Activated CD8-positive, alpha-beta memory T cell treated with anti-CD3 and anti-CD28 coated beads for 48 hours (primary cell): ENCODE measurements around the gene GPBAR1.

ENCODE experiments used
- DNase-seq, 3 experiments: peaks; one replicate each; pipeline ENCODE4 v3.0.0-alpha.2; 2020; ENCODE audit warnings: low read depth in 2 of 3, low spot score in 2 of 3

GPBAR1 gene, protein sequence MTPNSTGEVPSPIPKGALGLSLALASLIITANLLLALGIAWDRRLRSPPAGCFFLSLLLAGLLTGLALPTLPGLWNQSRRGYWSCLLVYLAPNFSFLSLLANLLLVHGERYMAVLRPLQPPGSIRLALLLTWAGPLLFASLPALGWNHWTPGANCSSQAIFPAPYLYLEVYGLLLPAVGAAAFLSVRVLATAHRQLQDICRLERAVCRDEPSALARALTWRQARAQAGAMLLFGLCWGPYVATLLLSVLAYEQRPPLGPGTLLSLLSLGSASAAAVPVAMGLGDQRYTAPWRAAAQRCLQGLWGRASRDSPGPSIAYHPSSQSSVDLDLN

DNA sequence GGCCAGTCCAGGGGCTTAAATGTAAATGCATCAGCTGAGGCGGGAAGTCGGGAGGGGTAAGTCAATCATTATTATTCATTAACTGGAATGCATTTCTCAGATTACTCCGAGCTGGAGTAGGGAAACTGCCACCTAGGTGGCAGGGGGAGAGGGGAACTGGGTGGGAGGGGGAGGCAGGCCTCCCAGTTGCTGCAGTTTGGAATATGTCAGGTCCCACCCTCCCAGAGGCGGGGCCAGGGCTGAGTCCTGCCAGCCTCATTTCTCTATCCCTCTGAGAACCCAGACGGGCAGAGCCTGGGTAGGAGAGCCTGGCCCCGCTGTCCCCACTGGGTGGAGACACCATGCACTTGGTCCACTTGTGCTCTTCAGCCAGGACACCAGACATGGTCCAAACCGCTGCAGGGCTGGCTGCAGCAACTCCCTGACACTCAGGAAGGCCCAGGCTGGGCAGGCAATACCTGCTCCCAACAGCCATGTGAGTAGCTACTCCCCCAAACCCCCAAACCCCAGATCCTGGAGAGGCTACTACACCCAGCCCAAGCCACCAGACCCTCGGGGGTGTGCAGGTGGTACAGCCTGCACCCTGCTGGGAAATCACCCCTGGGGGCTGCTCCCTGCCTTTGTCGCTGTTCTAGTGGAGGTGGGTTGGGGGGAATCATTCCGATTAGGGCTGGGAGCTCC, at the start of gene GPBAR1:
GPBAR1 (plus strand) TSS at position 274 of the 681 bp plus-strand sequence. CDS start 1,710 bp downstream, outside the sequence.
- DNase-seq, result no peak

DNA sequence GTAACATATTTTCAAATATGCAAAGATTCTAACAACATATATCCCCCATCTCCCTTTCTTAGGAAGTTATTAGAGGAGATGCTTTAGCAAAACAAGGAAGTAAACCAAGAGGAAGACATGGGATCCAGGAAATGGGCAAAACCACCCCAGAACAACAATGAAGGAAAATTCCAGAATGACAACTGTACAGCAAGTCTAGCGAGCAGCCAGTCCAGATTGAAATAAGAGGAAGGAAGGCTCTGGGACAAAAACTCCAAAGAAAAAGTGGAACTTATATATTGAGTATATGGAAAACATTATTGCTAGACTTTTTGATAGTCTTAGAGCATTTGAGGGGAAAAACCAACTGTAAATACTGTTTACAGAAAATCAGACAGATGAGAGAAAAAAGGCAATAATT, 46.7 kb upstream of the GPBAR1 start:
- DNase-seq, result no peak

DNA sequence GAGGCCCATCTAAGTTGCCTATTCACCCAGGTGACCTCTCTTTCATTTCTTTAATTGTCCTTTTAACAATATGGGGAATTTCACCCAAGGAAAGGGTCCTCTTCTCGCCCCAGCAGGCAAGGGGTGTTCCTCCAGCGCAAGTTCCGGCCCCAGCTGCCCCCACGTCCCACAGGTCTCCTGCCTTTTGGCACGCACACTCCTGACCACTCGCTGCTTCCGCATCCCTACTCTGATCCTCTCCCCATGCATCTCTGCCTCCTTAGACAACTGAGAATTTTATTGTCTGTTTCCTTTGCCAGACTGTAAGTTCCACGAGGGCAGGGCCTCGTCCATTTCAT, 44.5 kb upstream of the GPBAR1 start:
- no peak for DNase-seq

DNA sequence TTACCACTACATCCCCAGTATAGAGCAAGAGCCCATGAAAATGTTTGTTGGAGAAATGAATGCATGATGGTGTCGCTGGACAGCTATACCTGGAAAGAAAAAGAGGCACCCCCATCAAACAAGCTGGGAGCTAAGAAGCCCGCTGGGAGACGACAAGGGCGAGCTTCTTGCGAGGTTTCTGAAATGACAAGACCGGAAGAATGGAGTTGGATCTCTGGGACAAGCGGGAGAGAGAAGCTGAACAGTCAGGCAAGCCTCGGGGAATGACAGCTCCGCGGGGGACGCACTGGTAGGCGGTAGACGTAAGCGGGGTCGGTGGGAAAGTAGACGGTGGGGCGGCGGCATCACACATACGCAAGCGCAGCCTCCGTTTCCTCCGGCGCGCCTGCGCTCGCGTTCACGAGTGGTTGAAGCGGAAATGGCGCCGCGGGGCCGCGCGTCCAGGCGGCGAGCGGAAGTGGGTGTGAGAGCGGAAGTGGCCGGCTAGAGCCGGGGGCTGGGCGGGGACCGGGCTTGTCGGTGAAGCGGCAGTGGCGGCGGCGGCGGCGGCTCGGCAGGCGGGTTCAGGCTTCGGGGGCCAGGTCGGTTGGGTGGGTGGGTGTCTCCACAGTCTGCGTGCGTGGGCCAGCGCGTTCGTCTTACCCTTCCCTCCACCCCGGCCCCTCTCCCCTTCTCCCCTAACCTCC, 44.0 kb upstream of the GPBAR1 start, which contains the start of gene ARPC2:
ARPC2 (plus strand) TSS at position 516 of the 686 bp plus-strand sequence. CDS start 282 bp downstream, outside the sequence.
- DNase-seq, result peak; percentile 85 to 96 (median 93)

DNA sequence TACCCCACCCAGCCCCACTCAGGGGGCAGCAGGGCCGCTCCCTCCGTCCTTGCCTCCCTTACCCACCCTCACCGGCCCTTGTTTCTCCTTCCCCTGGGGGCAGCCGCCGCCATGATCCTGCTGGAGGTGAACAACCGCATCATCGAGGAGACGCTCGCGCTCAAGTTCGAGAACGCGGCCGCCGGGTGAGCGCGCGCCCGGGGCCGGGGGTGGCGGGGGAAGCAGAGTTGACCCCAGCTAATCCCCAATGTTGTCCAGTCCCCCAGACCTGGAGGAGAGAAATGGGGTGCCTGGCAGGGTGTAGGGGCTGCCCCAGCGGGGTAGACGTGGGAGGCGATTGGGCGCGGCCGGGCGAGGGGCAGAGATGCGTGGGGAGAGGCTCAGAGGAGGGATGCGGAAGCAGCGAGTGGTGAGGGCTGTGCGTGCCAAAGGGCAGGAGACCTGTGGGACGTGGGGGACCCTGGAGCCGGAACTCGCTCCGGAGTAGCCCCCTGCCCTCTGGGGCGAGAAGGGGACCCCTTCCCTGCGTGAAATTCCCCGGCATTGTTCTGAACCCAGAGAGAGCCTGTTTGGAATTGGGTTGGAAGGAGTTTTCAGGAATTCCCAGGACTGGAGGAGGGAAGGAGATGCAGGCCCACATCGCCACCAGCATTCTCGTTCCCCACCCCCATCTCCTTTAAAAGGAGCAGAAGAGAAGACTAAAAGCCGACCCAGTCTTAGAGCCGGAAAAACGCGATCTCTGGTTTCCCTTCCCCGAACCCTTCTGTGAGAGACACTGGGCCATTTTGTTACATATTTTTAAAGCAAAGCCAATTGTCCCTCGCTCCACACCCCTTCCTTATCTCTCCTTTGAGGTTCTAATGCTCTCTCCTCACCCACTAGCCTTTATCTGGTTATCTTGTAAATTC, 43.2 kb upstream of the GPBAR1 start:
- peak; percentile 46 to 70 (median 50) for DNase-seq

DNA sequence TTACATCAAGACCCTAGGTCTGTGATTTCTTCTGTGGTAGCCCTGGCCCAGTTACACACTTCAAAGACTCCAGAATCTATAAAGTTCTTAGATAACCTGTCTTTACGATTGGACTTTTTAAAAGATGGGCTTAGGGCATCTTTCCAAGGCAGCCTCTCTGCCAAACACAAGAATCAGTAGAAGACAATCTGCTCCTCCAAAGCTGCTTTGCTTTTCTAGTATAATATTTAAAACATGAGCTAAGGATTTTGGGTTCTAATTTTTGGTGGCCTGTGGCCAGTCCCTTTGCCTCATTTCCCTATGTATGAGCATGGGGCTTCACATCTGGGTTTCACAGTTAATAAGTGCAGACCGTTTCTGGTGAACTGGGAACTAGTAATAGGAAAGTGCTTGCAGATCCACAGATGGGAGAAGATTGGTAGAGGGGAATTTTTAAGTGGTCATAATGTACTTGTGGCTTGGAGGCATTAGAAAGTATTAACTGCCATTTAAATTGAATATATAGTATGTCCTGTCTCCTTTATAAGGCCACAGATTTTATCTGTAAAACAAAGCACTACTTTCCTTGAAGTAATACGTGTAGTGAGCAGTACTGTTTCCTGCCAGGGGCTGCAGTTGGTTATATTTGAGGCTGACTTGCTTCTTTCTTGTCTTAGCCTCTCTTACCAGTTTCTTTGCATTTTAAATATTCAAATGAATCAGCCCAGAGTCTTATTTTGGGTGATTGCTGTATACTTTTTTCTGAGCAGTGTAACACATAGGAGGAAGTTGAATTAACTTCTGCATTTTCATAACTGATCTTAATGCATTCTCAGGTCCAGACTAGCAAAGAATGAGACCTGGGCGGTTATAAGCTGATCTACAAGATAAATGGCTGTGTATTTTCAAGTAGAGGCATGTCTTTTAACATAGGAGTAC, 42.3 kb upstream of the GPBAR1 start:
- no peak for DNase-seq

DNA sequence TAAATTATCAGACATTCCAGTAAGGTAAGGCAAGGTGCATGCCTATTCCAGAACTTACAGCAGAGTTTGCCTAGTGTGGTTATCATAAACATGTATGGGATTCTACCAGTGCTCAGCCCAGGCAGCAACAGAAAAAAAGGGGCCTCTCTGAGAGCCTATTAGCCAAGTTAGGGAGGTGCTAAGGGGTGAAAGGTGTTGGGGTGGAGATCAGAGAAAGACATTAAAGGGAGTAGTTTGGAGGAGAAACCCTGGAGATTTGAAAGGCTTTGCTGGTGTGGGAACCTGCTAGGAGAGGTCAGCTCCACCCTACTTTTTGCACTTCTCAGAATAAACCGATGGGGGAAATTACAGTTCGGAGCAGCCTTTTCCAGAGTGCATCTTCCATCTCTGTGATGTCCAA, 40.9 kb upstream of the GPBAR1 start:
- DNase-seq, result no peak

DNA sequence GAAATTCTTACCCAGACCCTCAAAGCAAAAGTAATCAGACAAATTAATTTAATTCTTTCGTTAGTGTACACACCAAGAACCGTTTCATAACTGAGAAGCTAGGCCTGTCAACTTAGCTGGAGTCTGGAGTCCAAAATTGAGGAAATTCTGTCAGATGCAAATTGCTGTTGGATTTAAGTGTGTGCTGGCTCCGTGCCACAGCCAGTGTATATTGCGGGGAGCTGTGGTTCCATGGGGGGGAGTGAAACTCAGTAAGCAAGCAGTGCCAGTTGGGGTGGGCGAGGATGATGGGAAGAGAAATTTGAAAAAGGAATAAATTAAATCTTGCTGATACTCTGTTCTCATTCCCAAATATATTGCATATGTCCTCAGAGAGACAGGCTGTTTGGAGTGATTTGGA, 39.8 kb upstream of the GPBAR1 start:
- DNase-seq, result no peak

DNA sequence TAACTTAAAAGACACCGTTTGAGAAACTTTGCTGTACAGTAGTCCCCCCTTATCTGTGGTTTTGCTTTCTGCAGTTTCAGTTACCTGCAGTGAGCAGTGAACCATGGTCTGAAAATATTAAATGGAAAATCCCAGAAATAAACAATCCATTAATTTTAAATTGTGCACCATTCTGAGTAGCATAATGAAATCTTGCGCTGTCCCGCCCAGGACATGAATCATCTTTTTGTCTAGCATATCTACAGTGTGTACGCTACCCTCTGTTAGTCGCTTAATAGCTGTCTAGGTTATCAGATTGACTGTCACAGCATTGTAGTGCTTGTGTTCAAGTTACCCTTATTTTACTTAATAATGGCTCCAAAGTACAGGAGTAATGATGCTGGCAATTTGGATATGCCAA, 37.8 kb upstream of the GPBAR1 start:
- DNase-seq, result no peak

DNA sequence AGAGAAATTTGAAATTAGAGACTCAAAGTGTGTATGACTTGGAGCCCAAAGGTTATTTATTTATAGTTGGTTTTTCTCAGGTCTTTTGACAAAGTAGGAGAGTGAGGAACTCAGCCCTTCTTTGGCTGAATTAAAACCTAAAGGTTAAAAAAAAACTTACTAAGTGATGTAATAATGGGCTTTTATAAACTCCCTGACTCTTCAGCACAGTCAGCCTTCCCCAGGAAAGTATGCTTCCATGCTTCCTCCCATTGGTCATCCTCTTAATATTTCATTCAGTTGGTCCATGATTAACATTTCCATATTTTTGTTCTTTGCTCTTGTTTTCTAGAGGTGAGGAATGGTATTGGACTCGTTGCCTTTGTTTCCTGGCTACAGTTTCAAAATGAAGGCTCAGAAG, 36.6 kb upstream of the GPBAR1 start:
- no peak for DNase-seq

DNA sequence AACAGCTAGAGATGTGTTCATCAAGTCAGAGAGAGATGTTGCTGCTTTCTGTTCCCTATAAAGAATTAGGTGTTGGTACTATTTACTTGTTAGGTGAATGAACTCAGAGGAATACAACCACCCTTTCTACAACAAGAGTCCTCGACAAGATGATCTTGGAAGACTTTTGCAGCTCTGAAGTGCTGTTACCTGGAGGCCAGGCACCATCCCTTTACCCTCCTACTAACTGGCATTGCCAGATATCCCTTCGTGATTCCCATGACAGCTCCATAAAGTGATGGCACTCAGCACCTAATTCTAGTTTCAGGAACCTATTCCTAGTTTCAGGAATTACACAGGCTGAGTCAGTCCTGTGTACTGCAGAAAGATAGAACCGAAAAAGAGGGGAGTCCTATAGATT, 33.9 kb upstream of the GPBAR1 start:
- no peak for DNase-seq

DNA sequence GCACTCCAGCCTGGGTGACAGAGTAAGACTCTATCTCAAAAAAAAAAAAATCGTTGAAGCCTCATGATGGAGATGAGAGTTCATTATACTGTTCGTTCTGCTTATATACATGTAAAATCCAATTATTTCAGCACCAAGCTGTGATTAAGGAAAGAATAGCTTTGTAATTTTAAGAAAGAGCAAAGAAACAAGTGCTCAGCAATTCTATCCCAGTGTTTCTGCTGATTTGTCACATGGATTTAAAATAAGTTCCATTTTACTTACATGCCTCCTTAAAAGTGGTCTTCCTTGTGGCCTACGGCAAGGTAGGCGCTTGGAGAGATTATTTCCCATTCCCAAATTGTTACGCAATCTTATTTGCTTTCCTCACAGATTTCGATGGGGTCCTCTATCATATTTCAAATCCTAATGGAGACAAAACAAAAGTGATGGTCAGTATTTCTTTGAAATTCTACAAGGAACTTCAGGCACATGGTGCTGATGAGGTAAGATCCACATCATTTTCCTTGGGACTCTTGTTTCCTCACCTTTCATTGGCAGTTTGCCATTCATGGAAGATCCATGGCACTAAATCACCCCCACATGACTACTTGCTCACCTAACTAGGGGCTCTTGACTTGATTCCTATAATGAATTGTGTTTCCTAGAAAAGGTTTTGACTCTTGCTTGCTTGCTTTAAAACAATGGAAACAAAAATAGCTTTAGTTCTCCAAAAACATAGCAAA, 32.3 kb upstream of the GPBAR1 start:
- no peak for DNase-seq

DNA sequence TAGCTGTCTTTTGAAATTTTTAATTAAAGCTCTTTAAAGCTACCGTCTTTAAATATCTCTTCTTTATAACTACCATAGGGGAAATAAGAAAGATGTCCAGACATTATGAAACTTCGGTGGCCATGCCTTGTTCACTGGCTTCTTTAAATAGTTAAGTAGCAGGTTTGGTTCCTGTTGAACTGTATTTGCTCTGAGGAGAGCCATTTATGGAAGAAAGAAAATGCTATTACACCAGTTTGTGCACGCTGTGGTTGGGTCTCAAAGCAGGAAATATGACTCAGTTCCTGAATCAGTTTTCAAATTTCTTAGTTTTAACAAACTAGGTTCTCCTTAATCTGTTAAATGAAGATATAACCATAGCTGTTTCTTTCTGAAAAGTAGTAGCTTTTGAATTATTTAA, 31.6 kb upstream of the GPBAR1 start:
- DNase-seq, result no peak

DNA sequence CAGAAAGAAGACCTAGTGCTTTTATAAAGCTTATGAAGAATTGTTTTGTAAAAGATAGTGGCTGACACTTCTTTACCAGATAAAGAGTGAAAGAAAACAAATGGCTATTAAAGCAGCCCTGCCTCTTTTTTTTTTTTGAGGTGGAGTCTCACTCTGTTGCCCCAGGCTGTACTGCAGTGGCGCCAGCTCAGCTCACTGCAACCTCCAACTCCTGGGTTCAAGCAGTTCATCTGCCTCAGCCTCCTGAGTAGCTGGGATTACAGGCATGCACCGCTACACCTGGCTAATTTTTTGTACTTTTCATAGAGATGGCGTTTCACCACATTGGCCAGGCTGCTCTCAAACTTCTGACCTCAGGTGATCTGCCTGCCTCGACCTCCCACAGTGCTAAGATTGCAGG, 31.0 kb upstream of the GPBAR1 start:
- no peak for DNase-seq

DNA sequence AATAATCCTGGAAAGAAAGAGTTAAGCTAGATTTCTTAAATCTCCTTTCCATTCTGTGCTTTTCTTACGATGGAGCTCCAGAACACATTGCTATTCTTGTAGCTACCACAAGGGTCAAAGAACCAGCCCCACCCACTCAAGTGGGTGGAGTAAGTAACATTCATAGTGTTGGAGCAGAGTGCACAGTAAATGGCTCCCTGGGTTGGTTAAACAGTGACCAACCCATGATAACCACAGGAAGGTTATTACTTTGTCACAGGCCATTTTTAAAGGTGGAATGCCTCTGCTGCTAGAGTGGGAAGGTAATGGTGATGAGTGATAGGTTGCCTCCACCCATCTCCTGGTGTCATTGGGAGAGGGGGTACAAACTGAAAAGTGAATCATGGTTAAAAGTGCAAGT, 29.9 kb upstream of the GPBAR1 start:
- no peak for DNase-seq

DNA sequence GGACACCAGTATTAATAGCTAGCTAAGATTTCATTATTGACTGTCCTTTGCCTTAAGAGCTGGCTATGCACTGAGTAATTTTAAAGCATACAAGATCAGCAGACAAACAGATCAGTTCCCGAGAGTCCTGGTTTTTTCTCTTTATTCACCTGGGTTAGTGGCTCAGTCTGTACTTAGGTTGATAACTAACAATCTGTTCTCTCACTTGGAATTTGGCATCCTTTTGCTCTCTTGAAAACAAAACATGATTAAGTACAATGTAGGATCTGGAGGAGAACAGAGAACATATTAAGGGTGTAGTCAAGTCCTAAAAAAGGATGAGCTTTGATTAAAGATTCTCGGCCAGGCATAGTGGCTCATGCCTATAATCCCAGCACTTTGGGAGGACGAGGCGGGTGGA, 27.3 kb upstream of the GPBAR1 start:
- no peak for DNase-seq

DNA sequence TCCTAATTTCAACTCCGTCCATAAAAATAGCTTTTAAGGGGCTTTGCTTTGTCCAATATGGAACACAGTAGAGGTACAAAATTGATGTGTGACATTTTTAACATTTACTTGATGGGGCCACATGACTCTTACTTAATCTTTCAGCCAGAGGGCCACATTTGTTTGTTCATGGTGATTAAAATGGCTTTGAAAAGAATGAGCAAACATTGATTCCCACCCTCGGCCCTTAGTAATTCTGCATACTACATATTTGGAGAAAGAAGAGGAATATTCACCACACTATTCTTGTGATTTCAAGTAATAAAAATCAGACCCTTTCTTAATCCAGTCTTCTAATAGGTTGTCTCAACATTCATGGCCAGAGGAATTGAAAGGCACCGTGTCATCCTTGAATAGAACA, 26.3 kb upstream of the GPBAR1 start:
- DNase-seq, result no peak

DNA sequence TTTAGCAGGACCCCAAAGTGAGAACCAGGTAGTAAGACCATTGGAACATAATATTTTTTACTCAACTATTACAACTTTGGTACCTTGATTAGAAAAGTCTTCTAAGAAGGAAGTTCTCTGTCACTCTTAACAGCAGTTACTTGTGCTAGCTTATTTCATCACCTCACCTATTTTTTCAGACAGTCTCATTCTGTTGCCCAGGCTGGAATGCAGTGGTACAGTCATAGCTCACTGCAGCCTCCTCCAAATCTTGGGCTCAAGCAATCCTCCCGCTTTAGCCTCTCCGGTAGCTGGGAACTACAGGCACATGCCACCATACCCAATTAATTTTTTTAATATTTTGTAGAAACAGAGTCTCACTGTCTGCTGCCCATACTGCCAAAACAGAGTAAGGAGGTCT, 25.8 kb upstream of the GPBAR1 start:
- no peak for DNase-seq

DNA sequence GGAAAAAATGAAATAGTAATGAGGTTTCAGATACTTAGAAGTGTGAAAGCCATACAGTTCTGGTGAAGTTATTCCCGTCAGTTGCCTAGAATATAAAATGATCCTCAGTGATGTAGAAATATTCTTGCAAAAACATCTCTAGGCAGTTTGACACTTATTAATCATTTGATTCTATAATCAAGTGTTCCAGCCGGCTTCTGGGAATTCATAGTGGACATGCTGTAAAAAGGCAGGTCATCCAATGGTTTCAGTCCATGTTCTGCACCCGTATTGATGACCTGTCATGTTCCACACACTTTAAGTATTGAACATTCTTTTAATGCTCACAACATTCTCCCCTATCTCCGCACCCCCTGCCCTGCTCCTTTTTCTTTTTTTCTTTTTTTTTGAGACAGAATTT, 24.0 kb upstream of the GPBAR1 start:
- no peak for DNase-seq

DNA sequence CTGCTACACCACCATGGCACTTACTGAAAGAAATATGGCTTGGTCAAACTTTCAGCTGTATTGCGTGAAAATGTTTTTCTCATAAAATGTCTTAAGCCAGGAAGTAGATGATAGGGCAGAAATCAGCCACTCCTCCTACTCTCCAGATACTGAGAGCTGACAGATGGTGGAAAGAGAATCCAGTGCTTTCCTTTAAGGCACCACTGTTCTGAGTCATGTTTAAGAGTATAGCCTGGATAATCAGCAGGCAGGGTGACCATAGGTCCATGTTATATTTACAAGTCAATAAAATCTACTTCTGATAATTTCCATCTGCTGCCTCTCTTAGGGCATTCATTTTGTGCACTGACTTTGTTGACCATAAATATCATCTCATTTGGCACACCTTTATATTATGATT, 21.9 kb upstream of the GPBAR1 start:
- no peak for DNase-seq
